Measurements from ENCODE around the gene RBM33. TPM values are rescaled to one million over a fixed set of nuclear protein-coding genes. Genes with fewer than 3 reads are reported as not detected.

Gene RBM33
- total and polyA plus RNA-seq, 2 of the 8 experiments (the other 6 are each of a cell fraction or from before 2014, with no cell fraction given), result 16.5 to 64.6 TPM

DNA sequence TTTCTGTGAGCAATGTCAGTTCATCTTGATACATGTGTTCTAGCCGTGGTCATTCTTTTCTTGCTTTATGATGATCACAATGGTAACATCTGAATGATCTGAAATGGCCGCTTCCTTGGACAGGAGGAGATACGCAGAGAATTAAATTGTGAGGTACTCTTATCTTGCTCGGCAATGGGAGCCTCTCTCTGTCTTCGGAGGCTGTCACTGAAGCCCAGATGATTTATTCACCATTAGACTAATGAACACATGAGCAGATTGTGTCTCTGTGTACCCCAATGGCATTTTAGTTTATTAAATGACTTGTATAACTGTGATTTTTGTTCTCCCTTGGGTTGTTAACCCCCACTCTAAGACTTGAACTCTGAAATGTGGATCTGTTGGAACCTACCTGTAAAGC is 38.6 kb downstream of the RBM33 start:
- WGBS, 2 experiments (ENCODE audit: extremely low coverage in 1 of 2, insufficient coverage in 1 of 2, insufficient read length in 1 of 2, insufficient replicate concordance in 2 of 2, low coverage in 1 of 2, low lambda C conversion rate in 2 of 2, missing lambda C conversion rate in 1 of 2), result 92% methylated on average over 5 of the region's 5 CpGs; no CpG with 5 or more reads in 1 of the 2 experiments
- CTCF ChIA-PET (ENCODE audit: partially characterized antibody), result interaction anchor here (1.6 kb wide), 1 partner anchor 149 kb away, joined by 3 read pairs; no protein-coding TSS in a partner anchor

More for the DNA sequence above, 38.6 kb downstream of the RBM33 start:
- no peak overlapping the region for H2BK120ac ChIP-seq (replicated peaks; ENCODE audit: low read depth, low read length)
- H4K20me1 ChIP-seq (replicated peaks in 1 of 2; ENCODE audit: control insufficient read depth in 1 of 2, insufficient read depth in 2 of 2, low read length in 2 of 2), result peaks cover 6 to 9% of the 10 kb centered on the region in 2 experiments
- H3K27me3 ChIP-seq (replicated peaks in 1 of 4; ENCODE audit: control insufficient read depth in 3 of 4, extremely low read depth in 1 of 4, insufficient read depth in 3 of 4, low read length in 3 of 4), result peaks cover 0 to 1% (median 0%) of the 10 kb centered on the region in 4 experiments; a peak in 1 of 7 replicates
- TF ChIP-seq NANOG (IDR thresholded peaks at IDR 0.05; ENCODE audit: insufficient read depth, low read depth, low read length, poor library complexity, severe bottlenecking) (no peak), E2F6 (IDR thresholded peaks at IDR 0.05) (no peak), POLR2A (IDR thresholded peaks at IDR 0.05; ENCODE audit: control extremely low read depth in 1 of 2, low read depth in 2 of 2, low read length in 2 of 2) (no peak), SAP30 (IDR thresholded peaks at IDR 0.05; ENCODE audit: insufficient read depth, insufficient replicate concordance, low read length) (no peak), BRCA1 (IDR thresholded peaks at IDR 0.05; ENCODE audit: low read depth, low read length) (no peak), HDAC6 (IDR thresholded peaks at IDR 0.05; ENCODE audit: low read depth, low read length) (no peak), RAD21 (IDR thresholded peaks at IDR 0.05 in 1 of 2, conservative IDR thresholded peaks at IDR 0.05 in 1 of 2; ENCODE audit: low read depth in 2 of 2, low read length in 2 of 2) (no peak), SP4 (IDR thresholded peaks at IDR 0.05; ENCODE audit: low read length) (no peak), EZH2 (IDR thresholded peaks at IDR 0.05; ENCODE audit: low read depth, low read length, severe bottlenecking) (no peak), FOSL1 (IDR thresholded peaks at IDR 0.05; ENCODE audit: insufficient read depth, low read depth, low read length) (no peak), TBP (IDR thresholded peaks at IDR 0.05; ENCODE audit: low read depth, low read length) (no peak)
- H3K9me3 ChIP-seq (ENCODE audit: insufficient read depth in 2 of 2, low read depth in 1 of 2, low read length in 1 of 2), result peaks cover 0 to 2% of the 10 kb centered on the region in 2 experiments; a peak in 1 of 4 replicates
- no peak overlapping the region for H4K91ac ChIP-seq (replicated peaks; ENCODE audit: insufficient read length, low read length)
- H2BK20ac ChIP-seq (ENCODE audit: low read length), result no peak overlapping the region
- H2BK5ac ChIP-seq (ENCODE audit: low read depth, low read length), result no peak overlapping the region
- no peak overlapping the region for H3K9ac ChIP-seq (replicated peaks in 1 of 4; ENCODE audit: extremely low read depth in 1 of 4, low read depth in 3 of 4, low read length in 3 of 4)
- no peak overlapping the region for H2AK5ac ChIP-seq (ENCODE audit: low read depth, low read length)
- peaks cover 0 to 29% (median 9%) of the 10 kb centered on the region in 4 experiments; a peak in 5 of 8 replicates for H3K36me3 ChIP-seq (ENCODE audit: control insufficient read depth in 2 of 4, insufficient read depth in 4 of 4, low read length in 3 of 4)
- H3K18ac ChIP-seq (ENCODE audit: extremely low read depth, low read length), result no peak overlapping the region
- no peak overlapping the region for H3K4me3 ChIP-seq (ENCODE audit: extremely low read depth in 1 of 4, insufficient read depth in 2 of 4, low read depth in 3 of 4, low read length in 4 of 4)
- peaks cover 0 to 64% of the 10 kb centered on the region in 2 experiments; a peak in 3 of 4 replicates for H3K79me2 ChIP-seq (ENCODE audit: control insufficient read depth in 1 of 2, insufficient read depth in 2 of 2, low read length in 2 of 2)
- H3K79me1 ChIP-seq (ENCODE audit: low read depth, low read length), result no peaks in the 10 kb centered on the region; the same call in 1 of the 2 replicates
- H3K27ac ChIP-seq (ENCODE audit: low read depth, low read length), result no peak overlapping the region
- POLR2A ChIA-PET (ENCODE audit: partially characterized antibody), result no interaction called here
- H4K8ac ChIP-seq (ENCODE audit: extremely low read depth, insufficient read depth, low read length), result no peak overlapping the region
- no peak overlapping the region for H2BK15ac ChIP-seq (ENCODE audit: low read length)
- H3K14ac ChIP-seq (ENCODE audit: insufficient read length), result no peak overlapping the region
- H3K23ac ChIP-seq (ENCODE audit: insufficient read length), result no peak overlapping the region
- DNase-seq (ENCODE audit: low read depth in 1 of 2, low spot score in 2 of 2), result no peak
- H3K4me1 ChIP-seq (replicated peaks in 1 of 4; ENCODE audit: control insufficient read depth in 3 of 4, insufficient read depth in 4 of 4, low read length in 3 of 4), result peaks cover 0 to 4% (median 0%) of the 10 kb centered on the region in 4 experiments; a peak in 1 of 7 replicates
- H3K4ac ChIP-seq (replicated peaks; ENCODE audit: insufficient read length, low read depth, low read length), result no peak overlapping the region
- FAIRE-seq, result no peak
- no peaks in the 10 kb centered on the region for H3K23me2 ChIP-seq (ENCODE audit: low read depth, low read length)
- H3K4me2 ChIP-seq (ENCODE audit: insufficient read depth in 1 of 2, low read depth in 2 of 2, low read length in 2 of 2), result no peak overlapping the region
- H2BK12ac ChIP-seq (ENCODE audit: low read depth, low read length), result no peak overlapping the region
- H3K56ac ChIP-seq (replicated peaks; ENCODE audit: insufficient read length, low read depth, low read length), result no peak overlapping the region
- H4K5ac ChIP-seq (ENCODE audit: insufficient read length, low read depth, low read length), result no peak overlapping the region
- H2AFZ ChIP-seq (ENCODE audit: low read length), result no peak overlapping the region
